CD4-positive, alpha-beta T cell treated with Interferon alpha-2 for 1 hour (primary cell): ENCODE measurements around the gene ERVK3-1.
"Not testable (repeated sequence)": the region's sequence is repeated elsewhere in the genome, so short reads cannot be mapped to it uniquely, and the experiment has no call there.

ENCODE experiments used
- DNase-seq, 2 donors: peaks; one replicate each; pipeline ENCODE4 v3.0.0-alpha.2; 2020 to 2022

ERVK3-1 gene

GRCh38 chr19:58346961-58347929 lies 42.1 kb downstream of the ERVK3-1 start:
- peak; percentile 68 to 76 for DNase-seq

- not testable (repeated sequence) for DNase-seq
These were observed 42.9 kb downstream of the ERVK3-1 start for GRCh38 chr19:58348080-58348479.

- DNase-seq = no peak
These were observed 44.4 kb downstream of the ERVK3-1 start for GRCh38 chr19:58349590-58349989.

GRCh38 chr19:58350001-58350861 lies 45.1 kb downstream of the ERVK3-1 start:
- DNase-seq = no peak

- DNase-seq = no peak
These were observed 45.8 kb downstream of the ERVK3-1 start for GRCh38 chr19:58350871-58351557.

- DNase-seq = no peak
These were observed 46.3 kb downstream of the ERVK3-1 start for GRCh38 chr19:58351558-58351878.

- DNase-seq = no peak
These were observed 47.0 kb downstream of the ERVK3-1 start for GRCh38 chr19:58351990-58352755.

GRCh38 chr19:58352760-58353671 lies 47.8 kb downstream of the ERVK3-1 start, which contains the start of gene A1BG:
Gene A1BG (minus strand): TSS chr19:58353492. CDS start chr19:58353437, 55 bp downstream.
- no peak for DNase-seq

GRCh38 chr19:58353717-58354477 lies 48.7 kb downstream of the ERVK3-1 start:
- DNase-seq = no peak

- no peak for DNase-seq
These were observed 49.4 kb downstream of the ERVK3-1 start for GRCh38 chr19:58354478-58355030.

GRCh38 chr19:58355215-58355796 lies 50.1 kb downstream of the ERVK3-1 start:
- no peak for DNase-seq

- DNase-seq = peak in 1 of 2 donors; percentile 39
These were observed 51.0 kb downstream of the ERVK3-1 start for GRCh38 chr19:58355908-58356765.

- DNase-seq = no peak
These were observed 51.7 kb downstream of the ERVK3-1 start for GRCh38 chr19:58356766-58357480.

- DNase-seq = no peak
These were observed 52.4 kb downstream of the ERVK3-1 start for GRCh38 chr19:58357481-58358145.

GRCh38 chr19:58361900-58362271 lies 56.7 kb downstream of the ERVK3-1 start:
- DNase-seq = no peak

- DNase-seq = peak; percentile 97
These were observed 57.3 kb downstream of the ERVK3-1 start, which contains the start of gene ZNF497 for GRCh38 chr19:58362272-58362994. Gene ZNF497 (minus strand): TSS chr19:58362751. CDS start chr19:58357635, 5,116 bp downstream.
